ENCODE measurements around the gene CNOT2. TPM values are rescaled to one million over a fixed set of nuclear protein-coding genes. Genes with fewer than 3 reads are reported as not detected.

Gene CNOT2
- total RNA-seq, 1 experiment from 2014 or later: 82.9 TPM

DNA sequence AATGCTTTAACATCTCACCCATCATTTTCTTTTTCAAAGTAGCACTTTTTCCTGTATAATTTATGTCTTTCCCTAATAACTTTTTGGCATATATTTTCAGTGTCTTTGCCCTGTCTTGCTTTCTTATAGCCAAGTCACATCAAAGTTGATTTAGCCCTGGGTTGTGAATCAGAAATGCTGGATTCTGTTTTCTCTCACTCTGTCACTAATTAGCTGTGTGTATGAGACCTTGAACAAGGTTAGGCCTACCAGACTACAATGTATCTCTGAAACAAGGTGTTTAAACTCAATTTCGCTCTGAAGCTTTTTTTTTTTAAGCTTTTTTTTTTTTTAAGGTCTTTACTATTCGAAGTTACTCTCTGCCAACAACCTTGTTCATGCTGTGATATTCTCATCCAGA, 25.7 kb downstream of the CNOT2 start:
- Histone ChIP-seq H2BK20ac (ENCODE audit: low read depth, low read length, poor library complexity, severe bottlenecking) (no peak overlapping the region), H2BK120ac (ENCODE audit: low read depth, low read length, poor library complexity, severe bottlenecking) (no peak overlapping the region), H3K4me1 (ENCODE audit: insufficient read depth, low read length) (peaks cover 2% of the 10 kb centered on the region; the same call in 1 of the 2 replicates), H4K8ac (replicated peaks; ENCODE audit: insufficient read length, low read depth, low read length) (no peak overlapping the region), H4K20me1 (ENCODE audit: control insufficient read depth, insufficient read depth, insufficient read length) (no peaks in the 10 kb centered on the region), H3T11ph (ENCODE audit: low read length) (no peak overlapping the region), H3K27me3 (ENCODE audit: insufficient read depth, low read length) (no peaks in the 10 kb centered on the region), H3K4ac (ENCODE audit: low read depth, low read length) (no peak overlapping the region), H3K18ac (ENCODE audit: insufficient read length, low read depth, low read length) (no peak overlapping the region), H3K9me3 (ENCODE audit: control insufficient read depth, low read depth, low read length) (no peaks in the 10 kb centered on the region), H2BK12ac (ENCODE audit: insufficient read length, low read depth, low read length) (no peak overlapping the region), H3K14ac (ENCODE audit: insufficient read depth, low read length) (no peak overlapping the region), H3K27ac (ENCODE audit: insufficient read length, low read depth, low read length) (no peak overlapping the region), H3K56ac (ENCODE audit: insufficient read length, low read depth, low read length) (no peak overlapping the region), H3K79me1 (ENCODE audit: insufficient read depth, low read depth, low read length, poor library complexity, severe bottlenecking) (peaks cover 4% of the 10 kb centered on the region), H2AFZ (ENCODE audit: low read length) (no peak overlapping the region), H3K79me2 (ENCODE audit: insufficient read depth, low read length) (peaks cover 29% of the 10 kb centered on the region; the same call in 1 of the 2 replicates), H2AK5ac (ENCODE audit: insufficient read length, low read length) (no peak overlapping the region), H3K23ac (ENCODE audit: insufficient read length, low read depth, low read length) (no peak overlapping the region), H2BK5ac (ENCODE audit: insufficient read length, low read length) (no peak overlapping the region), H3K9ac (ENCODE audit: extremely low read depth, insufficient read length, low read length) (no peak overlapping the region), H3K23me2 (ENCODE audit: insufficient read length, low read depth, low read length, poor library complexity, severe bottlenecking) (no peaks in the 10 kb centered on the region), H4K5ac (ENCODE audit: insufficient read length, low read depth, low read length) (no peak overlapping the region), H4K91ac (ENCODE audit: insufficient read length, low read depth, low read length) (no peak overlapping the region), H2BK15ac (ENCODE audit: low read depth, low read length) (no peak overlapping the region), H3K4me2 (ENCODE audit: insufficient read depth, insufficient read length, low read length) (no peak overlapping the region)
- Mint-ChIP-seq H3K36me3 (ENCODE audit: insufficient read depth in 1 of 3, low read depth in 3 of 3) (peaks cover 0 to 5% (median 4%) of the 10 kb centered on the region in 3 experiments; a peak in 2 of 7 replicates), H3K9me3 (no peaks in the 10 kb centered on the region), H3K27ac (no peak overlapping the region), H3K4me3 (no peak overlapping the region), H3K4me1 (peaks cover 36 to 43% of the 10 kb centered on the region in 2 experiments), H3K27me3 (ENCODE audit: low read depth) (no peaks in the 10 kb centered on the region)
- WGBS (ENCODE audit: extremely low coverage, insufficient read length, low lambda C conversion rate): no CpG with 5 or more reads among the region's 2 CpGs
- DNase-seq: no peak
- TF ChIP-seq CTCF (conservative IDR thresholded peaks at IDR 0.05): no peak

Measured in H9 (cell line).